ENCODE data around the gene TNFRSF19.

The TNFRSF19 gene

DNA sequence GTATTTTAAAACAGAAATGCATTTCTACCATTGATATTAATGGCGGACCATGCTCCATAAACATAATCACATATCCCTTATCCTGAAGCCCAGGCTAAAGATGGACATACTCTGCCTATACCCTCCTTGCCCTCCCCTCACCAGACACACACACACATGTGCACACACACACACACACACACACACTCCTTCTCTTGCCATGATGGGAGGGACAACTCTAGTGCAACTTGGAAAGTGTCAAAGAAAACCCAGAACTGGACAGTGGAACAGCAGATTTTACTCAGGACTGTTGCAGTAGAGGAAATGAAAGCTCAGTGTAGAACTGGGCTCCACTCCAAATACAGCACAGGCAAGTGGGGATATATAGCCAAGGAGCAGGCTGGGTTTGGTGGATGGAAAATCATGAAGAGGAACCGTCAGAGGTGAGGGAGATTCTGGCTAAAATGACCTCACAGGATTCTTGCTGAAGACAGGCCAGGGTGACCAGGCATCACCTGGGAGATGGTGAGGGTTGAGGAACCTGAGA, 40.8 kb downstream of the TNFRSF19 start:
- no peak overlapping the region for H3K4me3 ChIP-seq (ENCODE audit: low read depth, low read length)
- TF ChIP-seq, protein P1, sequence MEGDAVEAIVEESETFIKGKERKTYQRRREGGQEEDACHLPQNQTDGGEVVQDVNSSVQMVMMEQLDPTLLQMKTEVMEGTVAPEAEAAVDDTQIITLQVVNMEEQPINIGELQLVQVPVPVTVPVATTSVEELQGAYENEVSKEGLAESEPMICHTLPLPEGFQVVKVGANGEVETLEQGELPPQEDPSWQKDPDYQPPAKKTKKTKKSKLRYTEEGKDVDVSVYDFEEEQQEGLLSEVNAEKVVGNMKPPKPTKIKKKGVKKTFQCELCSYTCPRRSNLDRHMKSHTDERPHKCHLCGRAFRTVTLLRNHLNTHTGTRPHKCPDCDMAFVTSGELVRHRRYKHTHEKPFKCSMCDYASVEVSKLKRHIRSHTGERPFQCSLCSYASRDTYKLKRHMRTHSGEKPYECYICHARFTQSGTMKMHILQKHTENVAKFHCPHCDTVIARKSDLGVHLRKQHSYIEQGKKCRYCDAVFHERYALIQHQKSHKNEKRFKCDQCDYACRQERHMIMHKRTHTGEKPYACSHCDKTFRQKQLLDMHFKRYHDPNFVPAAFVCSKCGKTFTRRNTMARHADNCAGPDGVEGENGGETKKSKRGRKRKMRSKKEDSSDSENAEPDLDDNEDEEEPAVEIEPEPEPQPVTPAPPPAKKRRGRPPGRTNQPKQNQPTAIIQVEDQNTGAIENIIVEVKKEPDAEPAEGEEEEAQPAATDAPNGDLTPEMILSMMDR (conservative IDR thresholded peaks at IDR 0.05; ENCODE audit: low read depth, low read length), result no peak
- DNase-seq (ENCODE audit: low read depth), result peak; percentile 81

DNA sequence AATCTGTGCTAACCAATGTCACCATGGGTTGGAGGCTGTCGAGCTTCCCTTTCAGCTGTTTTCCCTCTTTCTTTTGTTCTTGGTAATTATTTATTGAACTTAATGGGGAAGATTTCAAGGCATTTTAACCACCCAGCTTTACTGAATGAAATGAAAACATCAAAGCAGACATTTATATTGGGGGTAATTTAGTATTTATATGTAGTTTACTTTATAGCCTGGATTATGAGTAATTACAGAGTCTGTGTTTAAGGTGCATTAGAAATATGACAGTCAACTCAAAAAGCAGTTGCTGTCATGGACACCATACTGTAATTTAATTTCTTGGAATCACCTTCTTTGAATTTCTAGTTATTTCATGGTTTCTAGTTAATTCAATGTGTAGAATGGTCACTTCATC, 42.0 kb downstream of the TNFRSF19 start:
- no peak for DNase-seq (ENCODE audit: low read depth)
- H3K4me3 ChIP-seq (ENCODE audit: low read depth, low read length), result no peak overlapping the region

DNA sequence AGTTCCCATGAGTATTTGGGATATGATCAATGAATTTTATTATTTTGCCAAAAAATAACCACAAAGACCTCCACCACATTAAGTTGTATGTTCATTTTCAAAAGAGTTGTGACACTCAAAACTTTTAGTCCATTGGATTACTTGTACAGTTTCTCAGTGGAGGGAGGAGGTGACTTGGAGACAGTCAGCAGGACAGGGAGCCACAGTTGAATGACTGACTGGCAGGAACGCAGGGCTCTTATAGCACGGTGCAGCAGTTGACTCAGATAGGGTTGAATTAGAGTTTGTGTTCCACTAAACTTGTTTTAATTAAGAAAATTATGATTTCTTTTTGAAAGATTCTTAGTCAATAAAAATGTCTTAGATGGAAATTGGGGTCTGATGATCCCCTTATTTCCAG, 42.5 kb downstream of the TNFRSF19 start:
- TF ChIP-seq, protein P1 (conservative IDR thresholded peaks at IDR 0.05; ENCODE audit: low read depth, low read length), result no peak
- no peak overlapping the region for H3K4me3 ChIP-seq (ENCODE audit: low read depth, low read length)
- no peak for DNase-seq (ENCODE audit: low read depth)

More for the DNA sequence above, 42.0 kb downstream of the TNFRSF19 start:
- TF ChIP-seq, protein P1 (conservative IDR thresholded peaks at IDR 0.05; ENCODE audit: low read depth, low read length), result no peak

DNA sequence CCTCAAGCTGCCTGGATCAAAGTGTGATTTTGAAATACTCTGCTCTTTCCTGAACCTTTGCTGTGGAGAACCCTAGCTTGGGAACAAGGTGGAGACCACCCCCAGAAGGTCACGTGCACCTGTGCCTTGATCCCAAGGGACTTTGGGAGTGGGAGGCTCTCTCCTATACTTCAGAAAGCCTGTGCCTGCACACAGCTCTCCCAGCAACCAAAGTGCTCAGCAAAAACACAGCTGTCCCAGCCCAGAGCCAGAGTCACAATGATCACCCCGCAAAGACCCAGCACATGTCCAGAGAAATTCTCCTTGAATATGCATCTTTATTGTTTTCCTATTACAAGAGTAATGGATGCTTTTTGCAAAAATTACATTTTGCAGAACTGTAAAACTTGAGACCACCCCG, 43.4 kb downstream of the TNFRSF19 start:
- no peak for DNase-seq (ENCODE audit: low read depth)
- no peak overlapping the region for H3K4me3 ChIP-seq (ENCODE audit: low read depth, low read length)
- TF ChIP-seq, protein P1 (conservative IDR thresholded peaks at IDR 0.05; ENCODE audit: low read depth, low read length), result no peak

DNA sequence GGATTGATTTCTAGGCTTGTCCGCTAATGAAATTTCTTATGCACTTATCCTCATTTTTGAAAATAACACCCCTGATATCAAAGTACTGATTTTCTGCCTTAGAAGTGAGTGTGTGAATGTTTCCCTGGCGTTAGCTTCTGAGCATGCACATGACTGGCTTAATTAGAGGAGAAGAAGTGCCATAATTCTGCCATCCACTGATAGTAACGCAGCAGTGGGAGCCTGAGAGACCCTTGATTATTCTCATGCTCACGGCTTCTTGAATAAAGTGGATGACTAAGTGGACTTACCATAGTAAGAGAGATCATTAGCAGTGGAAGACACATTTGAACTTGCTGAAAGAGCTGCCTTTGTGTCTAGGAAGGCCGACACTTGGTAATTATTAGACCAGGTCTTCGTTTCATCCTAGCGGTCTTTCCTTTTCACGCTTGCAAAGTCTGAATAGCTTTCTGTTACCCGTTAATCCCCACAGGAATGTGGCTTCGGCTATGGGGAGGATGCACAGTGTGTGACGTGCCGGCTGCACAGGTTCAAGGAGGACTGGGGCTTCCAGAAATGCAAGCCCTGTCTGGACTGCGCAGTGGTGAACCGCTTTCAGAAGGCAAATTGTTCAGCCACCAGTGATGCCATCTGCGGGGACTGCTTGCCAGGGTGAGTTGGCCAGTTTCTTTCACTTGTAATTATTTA, 45.3 kb downstream of the TNFRSF19 start:
- DNase-seq (ENCODE audit: low read depth), result no peak
- H3K4me3 ChIP-seq (ENCODE audit: low read depth, low read length), result no peak overlapping the region
- TF ChIP-seq, protein P1 (conservative IDR thresholded peaks at IDR 0.05; ENCODE audit: low read depth, low read length), result no peak

DNA sequence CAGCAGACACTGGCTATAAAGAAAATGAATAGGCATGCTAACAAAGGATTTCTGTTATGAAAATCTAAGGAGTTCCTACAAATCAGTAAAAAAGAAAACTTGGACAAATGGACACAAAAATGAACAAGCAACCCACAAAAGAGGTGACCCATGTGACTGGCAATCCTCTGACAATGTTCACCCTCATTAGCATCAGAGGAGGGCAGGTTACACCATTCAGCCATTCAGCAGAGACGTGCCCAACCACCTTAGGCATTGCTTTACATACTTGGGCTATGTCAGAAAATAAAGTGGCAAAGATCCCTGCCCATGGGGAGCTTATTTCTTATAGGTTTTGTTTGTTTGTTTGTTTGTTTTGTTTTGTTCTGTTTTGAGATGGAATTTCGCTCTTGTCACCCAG, 46.0 kb downstream of the TNFRSF19 start:
- TF ChIP-seq, protein P1 (conservative IDR thresholded peaks at IDR 0.05; ENCODE audit: low read depth, low read length), result no peak
- no peak for DNase-seq (ENCODE audit: low read depth)
- H3K4me3 ChIP-seq (ENCODE audit: low read depth, low read length), result no peak overlapping the region

DNA sequence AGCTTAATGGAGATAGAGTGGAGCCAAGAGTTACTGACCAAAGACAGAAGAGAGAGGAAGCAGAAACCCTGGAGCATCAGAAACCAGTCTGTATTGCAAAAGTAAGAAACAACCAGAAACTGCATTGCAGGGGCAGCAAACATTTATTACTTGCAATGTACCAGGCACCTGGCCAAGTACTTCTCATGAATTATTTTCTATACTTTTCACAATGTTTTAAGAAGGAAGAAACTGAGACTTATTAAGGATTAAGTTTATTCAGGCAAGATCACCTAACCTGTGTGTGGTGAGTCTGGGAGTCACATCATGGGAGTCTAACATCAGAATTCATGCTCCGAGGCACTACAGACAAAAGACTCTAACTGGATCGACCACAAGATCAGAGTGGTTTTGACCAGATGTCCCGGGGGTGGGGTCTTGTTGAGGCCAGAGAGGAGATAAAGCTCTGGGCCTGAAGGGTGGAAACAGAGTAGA, 47.4 kb downstream of the TNFRSF19 start:
- DNase-seq (ENCODE audit: low read depth), result peak; percentile 93
- no peak overlapping the region for H3K4me3 ChIP-seq (ENCODE audit: low read depth, low read length)
- TF ChIP-seq, protein P1 (conservative IDR thresholded peaks at IDR 0.05; ENCODE audit: low read depth, low read length), result no peak

Data from choroid plexus epithelial cell (primary cell).